ENCODE data around the gene TSHZ2.

Gene TSHZ2

GRCh38 chr20:53387983-53388675 lies 416.0 kb downstream of the TSHZ2 start:
- Histone ChIP-seq H3K27me3 (no peaks in the 10 kb centered on the region), H3K36me3 (no peaks in the 10 kb centered on the region)

DNA sequence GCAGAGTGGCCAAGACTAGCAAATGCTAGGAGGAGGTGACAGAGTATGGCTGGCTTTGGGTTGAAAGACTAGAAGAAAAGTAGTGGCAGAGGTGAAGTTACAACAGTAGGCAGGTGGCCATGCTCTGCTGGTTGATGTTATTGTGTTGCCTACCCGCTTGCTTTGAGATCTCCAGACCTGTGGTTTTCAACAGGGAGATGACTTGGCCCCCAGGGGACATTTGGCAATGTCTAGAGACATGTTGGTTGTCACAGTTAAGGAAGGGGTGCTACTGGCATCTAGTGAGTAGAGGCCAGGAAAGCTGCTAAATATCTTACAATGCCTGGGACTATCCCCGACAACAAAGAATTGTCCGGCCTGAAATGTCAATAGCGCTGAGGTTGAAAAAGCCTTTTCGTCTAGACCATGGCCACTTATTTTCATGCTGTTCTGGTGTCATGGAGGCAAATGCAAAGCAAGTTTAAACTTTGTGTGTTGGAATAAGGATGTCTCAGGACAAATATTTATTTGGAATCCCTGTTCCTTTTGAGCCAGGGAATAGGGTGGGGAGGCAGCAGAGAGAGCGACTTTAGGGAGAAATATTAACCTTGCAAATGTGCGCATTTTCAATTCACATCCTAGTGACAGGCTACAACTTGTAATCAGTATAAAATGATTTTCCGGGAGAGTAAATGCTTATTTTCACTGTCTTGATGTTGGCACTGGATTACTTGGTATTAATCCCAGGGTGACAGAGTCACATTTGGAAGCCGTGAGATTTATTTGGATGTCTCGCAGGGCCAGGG lies 417.6 kb downstream of the TSHZ2 start:
- TF ChIP-seq CTCF (IDR thresholded peaks at IDR 0.05; ENCODE audit: low read depth, low read length): no peak
- Histone ChIP-seq H3K4me3 (ENCODE audit: low read depth, low read length) (no peak overlapping the region), H3K4me1 (no peaks in the 10 kb centered on the region), H3K9me3 (no peaks in the 10 kb centered on the region), H3K27me3 (no peaks in the 10 kb centered on the region), H3K36me3 (no peaks in the 10 kb centered on the region)
- DNase-seq: no peak

More at GRCh38 chr20:53387983-53388675, 416.0 kb downstream of the TSHZ2 start:
- H3K4me1 ChIP-seq: no peaks in the 10 kb centered on the region
- H3K9me3 ChIP-seq: no peaks in the 10 kb centered on the region
- no peak for DNase-seq
- no peak for TF ChIP-seq CTCF (IDR thresholded peaks at IDR 0.05; ENCODE audit: low read depth, low read length)
- H3K4me3 ChIP-seq (ENCODE audit: low read depth, low read length): no peak overlapping the region

DNA sequence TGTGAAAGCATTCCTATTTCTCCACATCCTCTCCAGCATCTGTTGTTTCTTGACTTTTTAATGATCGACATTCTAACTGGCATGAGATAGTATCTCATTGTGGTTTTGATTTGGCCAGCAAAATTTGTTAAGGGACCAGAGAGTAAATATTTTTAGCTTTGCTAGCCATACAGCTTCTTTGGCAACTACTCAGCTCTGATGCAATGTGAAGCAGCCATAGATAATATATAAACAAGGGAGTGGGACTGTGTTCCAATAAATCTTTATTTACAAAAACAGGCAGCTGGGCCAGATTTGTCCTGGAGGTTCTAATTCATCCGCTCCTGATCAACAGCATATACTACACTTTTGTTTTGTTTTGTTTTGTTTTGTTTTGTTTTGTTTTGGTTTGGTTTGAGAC lies 418.6 kb downstream of the TSHZ2 start:
- H3K36me3 ChIP-seq: no peaks in the 10 kb centered on the region
- no peak for TF ChIP-seq CTCF (IDR thresholded peaks at IDR 0.05; ENCODE audit: low read depth, low read length)
- no peaks in the 10 kb centered on the region for H3K27me3 ChIP-seq
- no peak for DNase-seq
- no peaks in the 10 kb centered on the region for H3K9me3 ChIP-seq
- no peaks in the 10 kb centered on the region for H3K4me1 ChIP-seq
- H3K4me3 ChIP-seq (ENCODE audit: low read depth, low read length): no peak overlapping the region

GRCh38 chr20:53394433-53394832 lies 422.3 kb downstream of the TSHZ2 start:
- no peaks in the 10 kb centered on the region for H3K4me1 ChIP-seq
- TF ChIP-seq CTCF (IDR thresholded peaks at IDR 0.05; ENCODE audit: low read depth, low read length): no peak
- no peaks in the 10 kb centered on the region for H3K36me3 ChIP-seq
- DNase-seq: no peak
- no peaks in the 10 kb centered on the region for H3K27me3 ChIP-seq
- no peak overlapping the region for H3K4me3 ChIP-seq (ENCODE audit: low read depth, low read length)
- no peaks in the 10 kb centered on the region for H3K9me3 ChIP-seq

DNA sequence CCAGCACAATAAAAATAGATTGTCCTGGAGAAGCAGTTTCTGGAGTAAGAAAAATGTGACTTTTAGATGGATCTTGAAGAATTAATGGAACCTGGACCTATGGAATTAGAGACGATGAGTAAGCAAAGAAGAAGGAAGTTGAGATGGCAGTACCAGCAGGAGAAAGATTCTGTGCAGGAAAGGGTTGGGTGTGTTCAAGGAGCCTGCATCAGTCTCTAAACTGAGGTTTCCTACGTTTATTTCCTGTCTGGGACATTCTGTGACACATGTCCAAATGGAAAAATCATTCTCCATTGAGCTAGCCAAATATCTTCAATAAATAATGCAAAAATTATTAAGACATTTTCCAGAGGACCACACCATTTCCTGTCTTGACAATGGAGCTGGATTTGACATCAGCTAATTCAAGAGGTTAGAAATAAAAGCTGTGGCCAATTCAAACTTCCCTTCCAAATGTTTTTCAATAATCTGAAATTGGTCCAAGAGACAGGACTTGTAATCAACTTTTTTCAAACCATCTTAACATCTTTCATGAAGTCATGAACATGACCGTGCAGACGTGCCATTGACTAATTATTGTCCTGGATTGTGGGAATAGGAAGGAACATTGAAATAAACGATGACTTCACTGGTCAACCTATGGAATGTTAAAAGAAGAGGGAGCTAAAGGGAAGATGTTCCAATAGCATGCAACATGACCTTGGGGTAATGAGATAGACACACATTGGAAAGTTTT lies 423.2 kb downstream of the TSHZ2 start:
- no peaks in the 10 kb centered on the region for H3K4me1 ChIP-seq
- DNase-seq: no peak

More for the DNA sequence above, 423.2 kb downstream of the TSHZ2 start:
- no peaks in the 10 kb centered on the region for H3K9me3 ChIP-seq
- H3K27me3 ChIP-seq: no peaks in the 10 kb centered on the region
- no peak overlapping the region for H3K4me3 ChIP-seq (ENCODE audit: low read depth, low read length)
- H3K36me3 ChIP-seq: no peaks in the 10 kb centered on the region
- TF ChIP-seq CTCF (IDR thresholded peaks at IDR 0.05; ENCODE audit: low read depth, low read length): no peak
